IMR-90 (cell line): Measurements from ENCODE around the gene FNBP1.

ENCODE experiments used
- BHLHE40 ChIP-seq: fragments of 150-350 bp; IDR thresholded peaks from 2 replicates; pipeline ENCODE4 v1.6.1; 2016; ENCODE audit warnings: mild to moderate bottlenecking, low read depth, low read length
- CEBPB ChIP-seq: IDR thresholded peaks from 2 replicates; pipeline ENCODE4 v1.6.1; 2012; ENCODE audit warnings: low read depth, low read length, improper control_type of control experiment
- CHD1 ChIP-seq: IDR thresholded peaks from 2 replicates; pipeline ENCODE4 v1.6.1; 2012; ENCODE audit warnings: low read depth, low read length, improper control_type of control experiment
- CTCF ChIP-seq: conservative IDR thresholded peaks from 2 replicates; pipeline ENCODE4 v1.5.1; 2012; ENCODE audit warnings: mild to moderate bottlenecking, low read depth, low read length, improper control_type of control experiment
- MAFK ChIP-seq: IDR thresholded peaks from 2 replicates; pipeline ENCODE4 v1.6.1; 2012; ENCODE audit warnings: low read depth, low read length, improper control_type of control experiment
- MXI1 ChIP-seq: IDR thresholded peaks from 2 replicates; pipeline ENCODE4 v1.6.1; 2012; ENCODE audit warnings: low read depth, mild to moderate bottlenecking, low read length, moderate library complexity, borderline replicate concordance
- POLR2A ChIP-seq: IDR thresholded peaks from 2 replicates; pipeline ENCODE4 v1.6.1; 2012; ENCODE audit warnings: mild to moderate bottlenecking, low read depth, low read length
- RAD21 ChIP-seq: IDR thresholded peaks from 2 replicates; pipeline ENCODE4 v1.6.1; 2012; ENCODE audit warnings: low read length, improper control_type of control experiment
- RCOR1 ChIP-seq: IDR thresholded peaks from 2 replicates; pipeline ENCODE4 v1.6.1; 2012; ENCODE audit warnings: mild to moderate bottlenecking, low read length, improper control_type of control experiment; ENCODE audit not compliant: insufficient replicate concordance
- RFX5 ChIP-seq: IDR thresholded peaks from 2 replicates; pipeline ENCODE4 v1.8.0; 2012; ENCODE audit warnings: low read depth, mild to moderate bottlenecking, low read length, moderate library complexity
- SMC3 ChIP-seq: fragments of 150-350 bp; IDR thresholded peaks from 2 replicates; pipeline ENCODE4 v1.6.1; 2016; ENCODE audit warnings: low read depth, mild to moderate bottlenecking, antibody characterized with exemption, low read length, moderate library complexity
- TF ChIP-seq, protein P1 (sequence below): fragments of 150-350 bp; IDR thresholded peaks from 2 replicates; pipeline ENCODE4 v1.6.1; 2017; ENCODE audit warnings: mild to moderate bottlenecking, antibody characterized with exemption, low read length, low read depth
- TF ChIP-seq, protein P2 (sequence below): fragments of 150-350 bp; IDR thresholded peaks from 2 replicates; pipeline ENCODE4 v1.6.1; 2016; ENCODE audit warnings: low read depth, mild to moderate bottlenecking, low read length, moderate library complexity, borderline replicate concordance

DNA sequence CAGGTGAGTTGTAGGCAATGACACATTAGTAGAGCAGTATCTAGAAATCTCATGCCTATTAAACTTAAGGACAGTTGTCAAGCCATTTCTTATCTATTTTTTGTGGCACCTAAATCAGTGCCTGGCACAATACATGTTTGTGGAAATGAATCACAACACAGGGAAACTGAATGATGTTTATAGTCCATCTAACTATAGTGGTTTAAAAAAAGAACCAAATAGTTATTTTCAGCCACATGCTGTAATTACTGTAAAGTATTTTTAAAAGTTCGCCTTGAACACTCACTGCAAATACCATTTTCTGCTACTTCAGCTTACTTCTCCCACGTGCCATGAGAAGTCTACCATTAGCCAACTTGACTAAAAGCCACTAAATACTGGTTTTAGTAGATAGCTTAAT is 21.9 kb downstream of the FNBP1 start:
- TF ChIP-seq POLR2A (no peak), CEBPB (no peak), CTCF (no peak), RCOR1 (no peak), SMC3 (no peak), RAD21 (no peak), MAFK (no peak), CHD1 (no peak), MXI1 (no peak), RFX5 (no peak), BHLHE40 (no peak)
- TF ChIP-seq, protein P1, sequence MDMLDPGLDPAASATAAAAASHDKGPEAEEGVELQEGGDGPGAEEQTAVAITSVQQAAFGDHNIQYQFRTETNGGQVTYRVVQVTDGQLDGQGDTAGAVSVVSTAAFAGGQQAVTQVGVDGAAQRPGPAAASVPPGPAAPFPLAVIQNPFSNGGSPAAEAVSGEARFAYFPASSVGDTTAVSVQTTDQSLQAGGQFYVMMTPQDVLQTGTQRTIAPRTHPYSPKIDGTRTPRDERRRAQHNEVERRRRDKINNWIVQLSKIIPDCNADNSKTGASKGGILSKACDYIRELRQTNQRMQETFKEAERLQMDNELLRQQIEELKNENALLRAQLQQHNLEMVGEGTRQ, result no peak
- TF ChIP-seq, protein P2, sequence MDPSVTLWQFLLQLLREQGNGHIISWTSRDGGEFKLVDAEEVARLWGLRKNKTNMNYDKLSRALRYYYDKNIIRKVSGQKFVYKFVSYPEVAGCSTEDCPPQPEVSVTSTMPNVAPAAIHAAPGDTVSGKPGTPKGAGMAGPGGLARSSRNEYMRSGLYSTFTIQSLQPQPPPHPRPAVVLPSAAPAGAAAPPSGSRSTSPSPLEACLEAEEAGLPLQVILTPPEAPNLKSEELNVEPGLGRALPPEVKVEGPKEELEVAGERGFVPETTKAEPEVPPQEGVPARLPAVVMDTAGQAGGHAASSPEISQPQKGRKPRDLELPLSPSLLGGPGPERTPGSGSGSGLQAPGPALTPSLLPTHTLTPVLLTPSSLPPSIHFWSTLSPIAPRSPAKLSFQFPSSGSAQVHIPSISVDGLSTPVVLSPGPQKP, result no peak
